22Rv1 (cell line): Measurements from ENCODE around the gene HOXC4.

Experiments
- ZFX ChIP-seq: fragments of 450-650 bp; IDR thresholded peaks from 2 replicates; pipeline ENCODE4 v1.6.1; 2017; ENCODE audit warnings: antibody characterized with exemption, borderline replicate concordance
- TF ChIP-seq, protein P1 (sequence below): fragments of 450-650 bp; IDR thresholded peaks from 2 replicates; pipeline ENCODE4 v1.5.1; 2017; ENCODE audit warnings: mild to moderate bottlenecking

- TF ChIP-seq, protein P1, sequence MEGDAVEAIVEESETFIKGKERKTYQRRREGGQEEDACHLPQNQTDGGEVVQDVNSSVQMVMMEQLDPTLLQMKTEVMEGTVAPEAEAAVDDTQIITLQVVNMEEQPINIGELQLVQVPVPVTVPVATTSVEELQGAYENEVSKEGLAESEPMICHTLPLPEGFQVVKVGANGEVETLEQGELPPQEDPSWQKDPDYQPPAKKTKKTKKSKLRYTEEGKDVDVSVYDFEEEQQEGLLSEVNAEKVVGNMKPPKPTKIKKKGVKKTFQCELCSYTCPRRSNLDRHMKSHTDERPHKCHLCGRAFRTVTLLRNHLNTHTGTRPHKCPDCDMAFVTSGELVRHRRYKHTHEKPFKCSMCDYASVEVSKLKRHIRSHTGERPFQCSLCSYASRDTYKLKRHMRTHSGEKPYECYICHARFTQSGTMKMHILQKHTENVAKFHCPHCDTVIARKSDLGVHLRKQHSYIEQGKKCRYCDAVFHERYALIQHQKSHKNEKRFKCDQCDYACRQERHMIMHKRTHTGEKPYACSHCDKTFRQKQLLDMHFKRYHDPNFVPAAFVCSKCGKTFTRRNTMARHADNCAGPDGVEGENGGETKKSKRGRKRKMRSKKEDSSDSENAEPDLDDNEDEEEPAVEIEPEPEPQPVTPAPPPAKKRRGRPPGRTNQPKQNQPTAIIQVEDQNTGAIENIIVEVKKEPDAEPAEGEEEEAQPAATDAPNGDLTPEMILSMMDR: no peak
- TF ChIP-seq ZFX: no peak
Measured at GRCh38 chr12:54052438-54053002, 1.1 kb upstream of the HOXC4 start.
